Superior temporal gyrus (tissue), 1 donor: ENCODE measurements around the gene BCAN.

Experiments
- DNase-seq: peaks from one replicate; pipeline ENCODE4 v3.0.0-alpha.2; 2016; ENCODE audit errors: extremely low spot score

Gene BCAN

DNA sequence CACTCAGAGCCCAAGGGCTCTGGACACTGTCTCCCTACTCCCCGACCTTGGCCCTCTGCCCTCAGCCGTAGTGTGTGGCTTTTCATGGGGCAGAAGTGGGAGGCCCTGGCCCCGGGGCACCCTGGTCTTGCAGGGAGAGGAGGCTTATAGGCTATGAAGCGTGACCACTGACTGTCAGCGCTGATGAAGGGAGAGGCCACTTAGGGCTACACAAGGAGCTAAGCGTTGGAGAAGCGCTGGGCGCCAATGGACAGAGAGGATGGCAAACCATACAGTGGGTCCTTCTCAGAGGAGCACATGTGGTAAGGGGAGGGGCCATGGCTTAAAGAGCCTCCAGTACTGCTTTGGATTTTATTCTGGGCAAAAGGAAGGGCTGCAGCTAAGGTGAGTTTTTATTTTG lies 55.6 kb downstream of the BCAN start:
- no peak for DNase-seq

DNA sequence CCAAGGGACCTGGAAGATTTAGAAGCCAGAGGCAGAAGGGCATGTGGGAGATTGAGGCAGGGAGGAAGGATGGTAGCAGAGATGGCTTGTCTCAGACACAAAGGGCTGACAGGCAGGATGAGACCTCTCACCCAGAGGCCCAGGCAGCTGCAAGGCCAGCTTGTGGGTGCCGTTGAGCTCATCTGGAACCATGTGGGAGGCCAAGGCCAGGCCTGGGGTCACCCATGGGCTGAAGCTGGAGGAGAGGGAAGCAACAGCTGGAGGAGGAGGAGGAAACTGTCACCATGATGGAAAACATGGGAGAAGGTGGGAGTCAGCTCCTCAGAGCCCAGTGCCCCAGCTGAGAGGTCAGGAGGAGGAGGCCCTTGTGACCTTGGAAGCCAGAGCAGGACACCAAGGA lies 57.1 kb downstream of the BCAN start:
- DNase-seq = no peak

DNA sequence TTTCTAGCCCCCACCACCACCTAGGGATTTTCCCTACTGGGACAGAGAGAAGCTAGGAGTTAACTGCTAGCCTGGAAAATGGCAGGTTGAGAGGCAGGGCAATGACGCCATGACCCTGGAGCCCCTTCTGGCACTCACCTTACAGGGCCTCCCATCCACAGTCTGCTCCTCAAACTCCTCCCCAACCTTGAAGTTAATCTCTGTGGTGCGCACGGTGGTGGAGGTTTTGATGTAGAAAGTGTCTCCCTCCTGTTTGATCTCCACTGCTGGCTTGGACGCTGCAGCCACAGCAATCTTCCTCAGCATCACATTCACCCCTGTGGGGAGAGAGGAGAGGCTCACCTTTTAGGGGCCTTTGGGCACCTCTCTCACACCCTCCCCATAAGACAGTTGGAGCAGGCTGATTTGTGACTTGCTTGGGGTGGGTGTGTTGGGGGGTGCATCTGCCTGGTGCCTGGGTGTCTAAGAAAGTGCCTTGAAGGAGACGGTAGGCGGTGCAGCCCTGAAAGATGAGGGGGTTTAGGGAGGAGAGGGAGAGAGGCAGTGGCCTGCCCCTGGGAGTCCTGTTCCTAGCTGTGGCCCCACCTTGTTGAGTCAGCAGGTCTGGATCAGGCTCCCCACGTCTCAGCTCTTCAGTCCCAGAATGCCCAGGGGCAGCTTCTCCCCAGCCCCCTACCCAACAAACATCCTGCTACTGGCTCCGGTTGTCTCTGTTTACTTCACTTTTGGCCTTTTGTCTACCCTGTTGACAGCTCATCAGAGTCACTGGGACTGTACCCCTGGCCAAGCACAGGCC lies 59.0 kb downstream of the BCAN start:
- DNase-seq = no peak

DNA sequence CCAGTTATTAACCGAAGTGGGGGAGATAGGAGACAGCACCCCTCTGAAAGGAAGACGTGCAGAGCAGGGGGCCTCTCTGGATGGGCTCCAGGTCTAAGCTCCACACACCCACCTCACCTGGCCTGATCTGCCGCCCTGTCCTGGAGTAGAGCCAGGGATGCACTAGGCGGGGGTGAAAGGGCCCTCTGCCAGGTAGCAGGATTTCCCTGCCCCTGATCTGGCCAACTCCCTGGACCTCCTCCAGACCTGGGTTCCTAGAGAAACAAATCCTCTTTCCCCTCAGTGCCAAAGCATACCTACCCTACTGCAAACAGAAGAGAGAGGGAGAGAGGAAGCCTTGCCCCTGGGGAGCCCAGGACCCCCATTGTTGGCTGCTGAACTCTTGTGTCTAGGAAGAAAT lies 61.4 kb downstream of the BCAN start:
- no peak for DNase-seq

DNA sequence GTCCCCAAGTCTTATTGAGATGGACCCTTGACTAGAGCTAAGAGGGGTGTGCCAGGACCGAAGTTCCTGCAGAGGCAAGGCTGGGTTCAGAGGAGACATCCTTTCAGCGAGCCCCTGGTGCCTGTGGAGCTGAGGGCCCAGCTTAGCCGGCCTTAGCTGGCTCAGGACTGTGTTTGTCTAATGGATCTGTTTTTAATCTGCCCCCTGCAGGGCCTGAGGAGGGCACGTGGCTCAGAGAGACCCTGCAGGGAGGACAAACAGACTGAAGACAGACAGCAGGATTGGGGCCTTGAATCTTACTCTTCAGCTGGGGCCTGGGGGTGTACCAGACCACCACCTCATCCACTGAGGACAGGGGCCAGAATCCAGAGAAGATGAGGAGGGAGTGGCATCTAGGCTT lies 61.8 kb downstream of the BCAN start:
- no peak for DNase-seq

DNA sequence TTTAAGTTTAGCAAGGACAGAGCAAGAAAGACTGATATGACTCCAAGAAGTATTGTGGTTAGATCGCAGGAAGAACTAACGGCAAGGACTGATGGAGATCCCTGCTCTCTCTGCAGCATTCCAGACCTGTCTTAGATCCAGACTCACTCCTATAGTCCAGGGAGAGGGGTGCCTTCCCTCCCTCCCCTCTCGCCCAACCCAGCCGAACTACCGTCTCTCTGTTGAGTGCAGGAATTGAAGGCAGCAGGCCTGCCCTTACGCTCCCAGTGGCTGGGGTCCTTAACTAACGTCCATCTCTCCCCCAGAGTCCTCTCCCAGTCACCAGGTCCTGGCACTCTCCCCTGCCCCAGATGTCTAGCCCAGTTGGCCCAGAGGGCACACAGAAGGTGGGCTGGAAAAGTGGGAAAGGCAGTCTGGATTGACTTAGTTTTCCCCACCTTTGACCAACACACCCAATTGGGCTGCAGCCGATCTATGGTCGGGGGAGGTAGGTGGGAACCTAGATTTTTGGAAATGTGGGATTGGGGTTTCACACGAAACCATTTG lies 62.3 kb downstream of the BCAN start:
- DNase-seq = no peak

DNA sequence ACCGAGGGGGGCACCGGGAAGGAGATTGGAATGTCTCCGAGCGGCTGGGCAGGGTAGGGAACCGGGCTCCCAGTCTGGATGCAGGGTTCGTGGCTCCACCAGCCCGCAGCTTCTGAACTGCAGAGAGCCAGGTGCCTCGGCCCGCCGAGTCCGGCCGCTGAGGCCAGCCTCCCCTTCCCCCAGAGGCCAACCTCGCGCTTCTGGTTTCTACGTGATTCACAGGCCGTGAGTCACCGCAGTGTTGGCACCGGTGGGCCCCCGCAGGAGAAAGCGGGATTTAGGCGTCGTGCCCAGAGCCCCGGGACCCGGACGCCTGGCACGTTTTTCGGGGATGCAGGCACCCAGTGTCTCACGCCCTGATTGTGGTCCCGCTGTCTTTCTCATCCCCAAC lies 63.0 kb downstream of the BCAN start:
- no peak for DNase-seq

DNA sequence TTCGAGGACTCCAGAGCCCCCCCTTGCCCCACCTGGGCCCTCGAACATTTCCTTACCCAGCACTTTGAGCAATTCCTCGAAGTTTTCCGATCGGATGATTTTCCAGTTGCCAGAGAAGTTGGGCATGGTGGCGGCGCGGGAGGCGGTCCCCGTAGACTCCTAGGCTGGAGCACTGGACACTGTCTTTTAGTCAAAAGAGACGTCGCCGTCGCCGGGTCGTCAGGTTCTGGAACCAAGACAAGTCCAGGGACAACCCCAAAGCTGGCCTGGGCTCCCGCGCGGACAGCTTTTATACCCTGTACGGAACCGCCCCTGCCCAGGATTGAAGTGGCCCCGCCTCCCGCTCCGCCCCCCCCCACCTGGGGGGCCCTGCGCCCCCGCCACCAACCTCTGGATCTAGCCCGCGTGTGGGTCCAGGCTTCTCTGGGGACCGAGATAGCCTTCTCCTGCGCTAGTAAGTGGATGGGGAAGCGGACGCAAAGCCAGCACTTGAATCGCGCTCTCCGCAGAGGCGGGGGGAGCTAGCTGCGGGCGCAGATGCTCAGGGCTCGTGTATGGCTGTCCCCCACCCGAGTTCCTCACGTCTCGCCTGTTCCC lies 63.5 kb downstream of the BCAN start, which contains the start of gene CRABP2:
TSS of gene CRABP2 (minus strand) at position 263 of the 597 bp plus-strand sequence. CDS start at position 126, 137 bp downstream.
- no peak for DNase-seq

DNA sequence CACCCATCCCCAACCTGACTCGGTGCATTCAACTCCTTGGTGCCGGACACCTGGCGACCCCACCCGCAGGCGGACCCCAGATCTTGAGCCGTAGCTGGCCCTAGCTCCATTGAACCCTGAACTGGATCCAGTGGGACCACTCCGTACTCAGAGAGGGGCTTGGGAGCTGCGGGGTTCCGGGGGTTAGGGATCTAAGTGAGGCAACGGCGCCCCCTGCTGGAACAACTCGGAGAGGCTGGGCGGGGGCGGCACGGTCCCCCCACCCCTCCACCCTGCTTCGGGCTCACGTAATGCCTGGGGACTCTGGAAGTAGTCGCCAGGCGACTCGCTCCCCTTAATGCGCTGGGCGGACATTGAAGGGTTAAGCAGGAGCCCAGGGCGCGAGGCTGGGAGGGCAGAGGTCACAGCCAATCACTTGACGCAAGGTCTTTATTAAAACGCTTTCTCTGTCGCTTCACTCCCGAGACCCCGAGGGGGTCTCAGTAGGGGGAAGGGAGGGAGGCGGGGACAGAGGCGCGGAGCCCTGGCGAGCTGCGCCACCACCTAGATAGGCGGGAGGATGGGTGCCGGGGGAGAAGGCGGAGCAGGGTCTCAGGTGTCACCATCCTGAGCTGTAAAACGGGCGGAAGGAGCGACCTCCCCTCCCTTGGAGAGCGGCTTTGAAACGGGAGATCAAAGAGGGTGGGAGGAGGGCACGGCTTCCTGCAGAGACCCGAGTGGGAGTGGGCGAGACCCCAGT lies 64.2 kb downstream of the BCAN start:
- DNase-seq = no peak

DNA sequence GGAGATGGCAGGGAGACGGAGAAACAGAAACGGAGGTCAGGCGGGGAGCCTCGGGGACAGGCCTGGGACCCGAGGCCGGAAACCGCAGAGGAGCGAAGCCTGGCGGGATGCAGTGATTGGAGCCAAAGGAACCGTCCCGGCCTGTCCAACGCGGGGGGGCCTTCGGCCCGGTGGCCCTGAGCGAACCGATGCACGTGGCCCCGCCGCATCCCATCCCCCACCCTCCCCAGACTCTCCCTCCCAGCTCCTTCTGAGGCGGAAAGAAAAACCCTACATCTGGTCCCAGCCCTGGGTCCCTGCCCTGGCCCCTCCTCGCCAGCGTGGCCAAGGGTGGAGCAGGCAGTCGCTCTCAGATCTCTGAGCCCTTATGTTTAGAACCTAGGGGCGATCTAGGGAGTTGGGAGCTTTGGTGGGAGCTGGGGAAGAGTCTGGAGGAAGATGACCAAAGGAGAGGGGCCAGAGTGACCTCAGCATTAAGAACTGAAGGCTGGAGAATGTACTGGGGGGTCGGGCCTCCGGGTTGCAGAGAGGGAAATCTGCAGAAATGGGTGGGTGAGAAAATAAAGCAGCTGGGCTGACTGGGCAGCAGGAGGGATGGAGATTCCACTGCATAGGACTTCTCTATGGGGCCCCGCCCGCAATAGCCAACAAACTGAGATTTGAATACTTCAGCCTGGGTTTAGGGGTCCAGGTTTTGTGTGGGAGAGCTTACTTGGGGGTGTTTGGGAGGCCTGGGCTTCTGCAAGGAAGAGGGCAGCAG lies 64.9 kb downstream of the BCAN start:
- DNase-seq = no peak

DNA sequence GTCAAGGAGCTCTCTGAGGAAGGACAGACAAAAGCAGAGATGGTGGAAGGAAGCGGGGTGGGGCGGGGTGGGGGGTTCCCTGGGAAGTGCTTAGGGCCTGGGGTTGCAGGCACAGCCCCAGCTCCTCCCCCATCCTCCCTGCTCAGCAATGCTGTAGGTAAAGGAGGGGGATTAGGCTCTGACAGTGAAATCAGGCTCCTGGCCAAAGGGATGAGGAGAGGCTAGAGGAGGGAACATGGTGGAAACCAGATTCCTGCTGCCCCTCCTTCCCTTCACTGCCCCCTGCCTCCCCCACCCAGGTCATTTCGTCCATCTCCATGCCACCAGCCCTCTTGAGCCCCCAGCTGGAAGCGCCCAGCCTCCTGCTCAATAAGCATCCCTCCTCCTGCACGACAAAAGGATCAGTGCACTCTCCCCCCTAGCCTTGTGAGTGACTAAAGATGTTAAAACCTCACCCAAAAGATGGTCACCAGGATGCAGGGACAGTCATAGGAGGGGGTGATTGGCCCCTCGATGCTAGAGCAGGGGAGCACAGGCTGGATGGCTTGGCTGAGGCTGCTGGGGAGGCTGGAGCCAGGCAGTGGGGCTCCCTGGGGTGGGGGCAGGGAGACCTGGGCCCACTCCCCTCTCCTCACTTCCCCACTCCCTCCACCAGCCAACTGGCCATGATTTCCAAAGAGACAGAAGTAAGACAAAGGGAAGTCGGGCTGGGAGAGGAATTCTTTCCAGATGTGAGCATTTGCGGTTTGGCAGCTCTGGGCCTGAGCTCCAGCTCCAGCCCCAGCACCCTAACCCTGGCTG lies 65.7 kb downstream of the BCAN start:
- DNase-seq = no peak

DNA sequence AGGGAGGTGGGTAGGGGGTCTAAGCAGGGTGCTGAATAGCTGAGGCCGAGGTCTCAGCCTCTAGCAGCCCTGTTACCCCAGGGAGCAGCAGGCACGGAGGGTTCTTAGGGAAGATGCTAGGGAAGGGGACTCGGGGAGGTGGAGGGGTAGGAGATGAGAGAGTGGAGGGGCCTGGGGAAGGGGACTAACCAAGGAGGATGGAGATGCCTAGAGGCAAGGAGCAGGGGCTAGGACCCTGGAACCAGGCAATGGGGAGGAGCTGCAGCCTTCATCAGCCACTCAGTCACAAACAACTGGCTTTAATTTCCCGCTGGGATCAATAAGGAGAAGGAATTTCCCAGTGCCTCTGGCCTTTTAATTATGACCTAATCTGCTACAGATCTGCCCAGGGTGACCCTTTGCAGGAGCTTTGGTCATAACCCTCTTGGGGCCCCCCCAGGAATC lies 66.3 kb downstream of the BCAN start:
- no peak for DNase-seq

DNA sequence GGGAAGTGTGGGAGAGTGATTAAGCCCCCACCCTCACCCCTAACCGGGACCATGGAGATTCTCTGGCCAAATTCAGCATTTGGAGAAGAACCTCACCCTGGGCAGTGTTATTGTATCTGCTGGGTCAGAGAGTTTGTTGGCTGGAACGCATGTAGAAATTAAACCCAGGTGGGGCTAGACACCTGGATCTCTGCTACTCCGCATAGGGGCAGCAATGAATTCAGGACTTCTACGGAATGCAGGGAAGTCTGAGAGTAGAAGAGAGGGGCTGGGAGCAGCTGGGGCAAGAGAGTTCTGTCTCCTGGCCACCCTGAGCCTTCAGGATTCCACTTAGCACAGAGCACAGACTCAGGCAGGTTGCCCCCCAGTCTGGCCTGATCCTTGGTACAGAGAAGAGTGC lies 67.1 kb downstream of the BCAN start:
- no peak for DNase-seq
